GM18519 (cell line): Measurements from ENCODE around the gene SORL1.

Source experiments
- ATAC-seq: cut with Tn5 transposase; IDR thresholded peaks from one replicate; pipeline ENCODE4 v1.9.1; 2021; ENCODE audit warnings: mild to moderate bottlenecking, moderate library complexity; ENCODE audit not compliant: unreplicated experiment, low FRiP score

SORL1 gene

DNA sequence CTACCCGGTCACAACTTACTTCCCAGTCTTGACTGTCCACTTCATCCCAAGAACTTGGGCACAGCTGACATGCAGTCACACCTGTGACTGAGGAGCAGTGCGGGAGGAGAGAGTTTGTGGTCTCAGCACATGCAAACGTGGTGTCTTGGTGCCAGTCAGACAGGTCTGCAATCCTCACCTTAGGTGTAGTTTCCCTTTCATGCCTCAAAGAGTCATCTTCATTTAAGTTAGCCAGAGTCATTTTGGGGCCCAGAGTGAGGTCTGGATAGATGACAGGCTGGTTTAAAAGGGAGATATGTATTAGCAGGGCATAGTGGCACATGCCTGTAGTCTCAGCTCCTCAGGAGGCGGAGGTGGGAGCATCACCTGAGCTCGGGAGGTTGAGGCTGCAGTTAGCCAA, 109.1 kb downstream of the SORL1 start:
- ATAC-seq, result no peak

DNA sequence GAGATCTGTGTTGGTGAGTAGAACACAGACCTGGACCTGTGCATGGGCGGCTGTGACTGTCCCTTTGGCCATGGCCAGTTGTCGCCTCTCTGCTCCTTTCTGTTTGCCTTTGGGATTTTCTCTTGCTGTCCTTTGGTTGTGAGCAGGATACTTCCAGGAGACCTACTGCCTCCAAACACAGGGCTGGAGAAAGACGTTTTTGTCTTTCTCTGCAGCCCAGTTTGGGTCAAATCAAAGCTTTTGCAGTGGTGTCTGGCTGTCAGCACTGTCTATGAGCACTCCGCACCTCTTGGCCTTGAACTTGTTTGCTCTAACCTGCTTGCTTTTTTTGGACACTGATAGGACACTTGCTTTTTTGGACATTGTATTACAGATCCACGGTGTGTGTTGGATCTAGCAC, 109.6 kb downstream of the SORL1 start:
- ATAC-seq, result no peak

DNA sequence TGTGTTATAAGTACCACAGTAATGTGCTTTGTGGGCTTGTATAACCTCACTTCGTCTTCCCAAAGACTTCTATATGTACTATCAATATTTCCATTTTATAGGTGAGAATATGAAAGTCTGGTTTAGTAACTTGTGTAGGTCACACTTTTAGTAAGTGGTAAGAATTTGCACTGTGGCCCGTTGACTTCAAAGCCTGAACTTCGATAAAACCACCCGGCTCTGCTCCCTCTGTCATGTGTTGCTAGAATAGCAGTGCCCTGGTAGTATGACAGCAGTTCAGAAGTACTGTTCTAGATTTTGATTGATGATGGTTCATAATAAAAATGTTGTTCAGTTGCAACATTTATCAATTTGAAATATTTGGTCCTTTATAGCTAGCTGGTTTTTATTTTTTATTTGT, 110.9 kb downstream of the SORL1 start:
- ATAC-seq, result no peak

DNA sequence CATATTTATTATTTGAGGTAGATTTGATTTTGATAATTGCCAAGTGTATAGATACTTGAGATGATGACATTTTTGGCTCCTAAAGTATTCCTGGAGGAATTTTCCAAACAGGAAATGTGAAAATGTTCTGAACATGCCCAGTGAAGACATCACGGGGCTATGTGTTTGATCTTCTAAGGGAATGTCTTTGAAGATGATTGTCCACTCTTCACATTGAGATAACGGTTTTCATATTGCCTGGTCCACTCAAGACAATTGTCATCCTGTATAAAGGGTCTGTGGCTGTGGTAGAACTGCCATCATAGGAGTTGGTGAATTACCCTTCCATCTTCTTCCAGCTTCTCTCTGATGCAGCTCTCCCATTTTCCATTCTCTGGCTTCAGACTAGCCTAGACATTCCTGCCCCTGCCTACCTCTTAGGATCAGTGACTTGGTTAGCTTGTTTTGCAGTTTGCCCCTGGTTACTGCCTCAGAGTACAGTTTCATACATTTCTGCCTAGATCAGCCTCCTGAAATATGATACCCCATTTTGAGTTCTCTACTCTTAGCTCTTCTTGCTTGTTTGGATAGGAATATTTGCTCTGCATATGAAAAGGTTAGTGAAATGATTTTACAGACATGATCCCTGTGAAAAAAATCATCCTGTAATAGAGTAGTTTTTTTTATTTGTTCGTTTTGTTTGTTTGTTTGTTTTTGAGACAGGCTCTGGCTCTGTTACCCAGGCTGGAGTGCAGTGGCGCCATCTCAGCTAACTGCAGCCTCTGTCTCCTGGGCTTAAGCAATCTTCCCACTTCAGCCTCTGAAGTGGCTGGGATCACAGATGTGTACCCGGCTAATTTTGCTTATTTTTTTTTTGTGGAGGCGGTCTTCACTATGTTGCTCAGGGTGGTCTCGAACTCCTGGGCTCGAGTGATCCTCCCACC, 112.0 kb downstream of the SORL1 start:
- no peak for ATAC-seq

DNA sequence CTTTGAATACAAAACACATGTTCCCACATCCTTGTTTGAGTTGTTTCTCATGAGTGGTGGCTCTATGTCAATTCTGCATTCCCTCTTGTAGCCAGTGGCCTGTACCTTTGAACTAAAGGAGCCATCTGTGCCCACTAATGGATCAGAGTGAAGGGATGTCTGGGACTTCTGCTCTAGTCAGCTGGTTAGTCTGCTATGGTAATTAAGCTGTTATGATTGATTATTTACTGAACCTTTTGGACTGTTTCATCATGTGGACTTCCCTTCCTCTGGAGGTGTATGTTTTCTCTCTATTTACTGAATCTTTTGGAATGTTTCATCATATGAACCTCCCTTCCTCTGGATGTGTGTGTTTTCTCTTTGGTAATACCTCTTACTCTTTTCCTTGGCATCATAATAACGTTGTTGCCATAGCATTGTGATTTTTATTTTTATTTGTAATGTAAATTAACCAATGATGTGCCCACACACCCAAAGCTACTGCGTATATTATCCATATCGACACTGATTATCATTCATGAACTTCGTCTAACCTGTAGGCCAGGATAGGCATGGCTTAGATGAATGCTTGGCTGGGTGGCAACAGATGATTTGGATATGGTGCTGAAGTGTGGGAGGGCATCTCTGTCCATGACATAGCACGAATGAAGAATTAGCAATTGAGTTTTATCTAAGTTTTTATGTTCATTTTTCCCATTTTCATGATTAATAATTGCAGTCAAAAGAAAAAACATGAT, 113.0 kb downstream of the SORL1 start:
- no peak for ATAC-seq

DNA sequence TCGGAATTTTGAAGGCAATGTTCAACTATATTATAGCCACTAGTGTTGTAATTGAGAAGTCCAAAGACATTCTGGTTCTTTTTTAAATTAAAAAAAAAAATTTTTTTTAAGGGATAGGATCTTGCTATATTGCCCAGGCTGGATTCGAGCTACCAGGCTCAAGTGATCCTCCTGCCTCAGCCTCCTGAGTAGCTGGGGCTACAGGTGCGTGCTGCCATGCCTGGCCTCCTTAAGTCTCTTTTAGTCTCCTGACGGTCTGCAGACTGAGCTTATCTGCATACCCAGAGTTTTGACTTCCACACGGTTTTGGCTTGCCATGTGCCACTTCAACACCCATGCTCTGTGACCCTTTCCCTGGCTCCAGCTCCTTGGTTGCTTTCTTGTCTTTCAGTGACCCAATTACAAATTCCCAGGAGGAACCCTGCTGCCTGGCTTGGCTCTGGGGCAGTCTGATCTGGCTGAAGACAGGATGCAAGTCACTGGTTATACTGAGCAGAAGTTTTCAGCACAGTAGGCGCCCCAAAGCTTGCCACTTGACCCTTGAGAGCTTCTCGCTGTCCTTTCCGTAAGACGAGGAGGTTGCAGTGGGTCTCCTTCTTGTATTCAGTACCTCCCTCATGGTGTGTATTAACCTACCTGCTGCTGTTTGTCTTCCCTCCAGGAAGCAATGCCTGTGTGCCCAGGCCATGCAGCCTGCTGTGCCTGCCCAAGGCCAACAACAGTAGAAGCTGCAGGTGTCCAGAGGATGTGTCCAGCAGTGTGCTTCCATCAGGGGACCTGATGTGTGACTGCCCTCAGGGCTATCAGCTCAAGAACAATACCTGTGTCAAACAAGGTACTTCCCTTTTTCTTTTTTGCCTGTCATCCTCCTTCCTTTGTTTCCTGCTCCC, 114.4 kb downstream of the SORL1 start:
- no peak for ATAC-seq

DNA sequence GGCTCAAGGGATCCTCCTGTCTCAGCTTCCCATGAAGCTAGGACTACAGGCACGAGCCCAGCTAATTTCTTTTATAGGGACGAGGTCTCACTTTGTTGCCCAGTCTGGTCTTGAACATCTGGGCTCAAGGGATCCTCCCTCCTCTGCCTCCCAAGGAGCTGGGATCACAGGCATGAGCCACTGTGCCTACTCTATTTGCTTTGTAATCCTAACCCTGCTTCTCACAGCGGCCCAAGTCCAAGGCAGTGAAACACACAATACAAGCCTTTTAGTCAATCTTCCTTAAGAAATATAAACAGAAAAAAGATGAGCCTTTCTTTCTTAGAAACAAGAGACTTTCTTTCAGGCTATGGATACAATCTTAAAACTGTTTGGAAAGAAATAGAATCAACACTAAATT, 115.9 kb downstream of the SORL1 start:
- ATAC-seq, result no peak

DNA sequence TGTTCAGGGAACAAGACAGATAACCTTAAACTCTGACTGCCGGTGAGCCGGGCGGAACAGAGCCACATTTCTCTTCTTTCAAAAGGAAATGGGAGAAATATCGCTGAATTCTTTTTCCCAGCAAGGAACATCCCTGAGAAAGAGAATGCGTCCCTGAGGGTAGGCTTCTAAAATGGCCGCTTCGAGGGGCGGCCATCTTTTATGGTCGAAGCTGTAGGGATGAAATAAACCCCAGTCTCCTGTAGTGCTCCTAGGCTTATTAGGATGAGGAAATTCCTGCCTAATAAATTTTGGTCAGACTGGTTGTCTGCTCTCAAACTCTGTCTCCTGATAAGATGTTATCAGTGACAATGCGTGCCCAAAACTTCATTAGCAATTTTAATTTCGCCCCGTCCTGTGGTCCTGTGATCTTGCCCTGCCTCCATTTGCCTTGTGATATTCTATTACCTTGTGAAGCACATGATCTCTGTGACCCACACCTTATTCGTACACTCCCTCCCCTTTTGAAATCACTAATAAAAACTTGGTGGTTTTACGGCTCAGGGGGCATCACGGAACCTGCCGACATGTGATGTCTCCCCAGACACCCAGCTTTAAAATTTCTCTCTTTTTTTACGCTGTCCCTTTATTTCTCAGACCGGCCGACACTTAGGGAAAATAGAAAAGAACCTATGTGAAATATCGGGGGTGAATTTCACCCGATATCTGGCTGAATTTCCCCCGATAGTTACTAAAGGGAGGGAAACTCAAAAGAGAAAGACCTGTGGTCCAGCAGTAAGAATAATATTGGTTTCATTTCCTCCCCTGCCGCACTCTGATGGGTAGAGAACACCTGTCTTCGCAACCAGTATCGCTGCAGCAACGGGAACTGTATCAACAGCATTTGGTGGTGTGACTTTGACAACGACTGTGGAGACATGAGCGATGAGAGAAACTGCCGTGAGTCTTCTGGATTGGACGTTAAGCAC, 117.5 kb downstream of the SORL1 start:
- peak; percentile 94 for ATAC-seq

DNA sequence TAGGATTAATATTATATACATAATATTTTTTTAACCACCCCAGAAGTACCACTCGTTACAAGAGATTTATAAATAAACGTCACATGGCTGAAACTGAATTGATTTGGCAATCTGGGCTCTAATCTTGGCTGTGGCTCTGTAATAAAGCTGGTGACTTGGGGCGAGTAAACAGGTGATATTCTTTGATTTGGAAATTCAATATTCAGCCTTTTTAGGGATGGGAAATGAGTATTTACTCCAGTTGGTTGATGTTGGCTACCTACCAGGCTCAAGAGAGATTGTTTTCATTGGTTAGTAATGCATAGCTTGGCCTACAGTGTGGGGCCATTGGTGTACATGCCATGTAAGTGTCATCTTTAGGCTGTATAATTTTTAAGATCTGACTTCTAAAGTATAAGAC, 118.3 kb downstream of the SORL1 start:
- no peak for ATAC-seq

DNA sequence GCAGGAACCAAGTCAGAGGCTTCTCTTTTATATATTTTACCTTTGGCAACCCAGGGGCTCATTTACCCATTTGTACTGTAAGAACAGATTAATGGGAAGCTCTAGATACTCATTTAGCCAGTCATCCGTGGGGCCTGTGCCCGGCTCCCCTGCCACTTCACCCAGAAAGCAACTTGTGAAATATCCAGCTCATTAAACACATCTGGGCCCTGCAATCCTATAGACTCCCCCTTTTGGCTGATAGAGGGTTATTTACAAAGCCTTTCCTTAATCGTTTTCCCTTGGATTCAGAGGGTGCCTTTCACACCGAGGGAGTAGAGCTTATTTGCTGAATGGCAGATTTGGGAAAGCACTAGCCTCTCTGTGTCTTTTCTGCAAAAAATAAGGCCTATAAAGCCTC, 119.4 kb downstream of the SORL1 start:
- ATAC-seq, result no peak

DNA sequence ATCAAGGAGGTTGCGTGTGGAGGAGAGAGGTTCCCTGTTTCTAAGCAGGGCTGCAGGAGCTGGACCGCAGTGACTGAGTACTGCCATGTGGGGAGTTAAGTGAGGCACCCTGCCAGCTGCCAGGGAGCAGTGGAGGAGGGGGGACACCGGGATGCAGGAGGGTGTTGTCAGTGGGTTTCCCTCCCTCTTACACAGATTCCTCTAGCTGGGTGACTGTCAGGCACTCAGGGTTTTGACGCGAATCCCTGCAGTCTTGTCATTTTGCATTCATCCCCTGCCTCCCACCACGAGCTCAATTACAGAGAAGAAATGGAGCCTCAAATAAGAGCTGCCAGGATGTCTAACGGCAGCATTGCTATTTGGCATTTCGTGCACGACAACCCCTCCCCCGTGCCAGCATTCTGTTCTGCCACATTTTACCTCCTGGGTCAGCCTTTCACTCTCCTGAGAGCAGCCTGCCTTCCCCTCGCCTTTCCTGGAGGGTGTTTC, 120.5 kb downstream of the SORL1 start:
- no peak for ATAC-seq

DNA sequence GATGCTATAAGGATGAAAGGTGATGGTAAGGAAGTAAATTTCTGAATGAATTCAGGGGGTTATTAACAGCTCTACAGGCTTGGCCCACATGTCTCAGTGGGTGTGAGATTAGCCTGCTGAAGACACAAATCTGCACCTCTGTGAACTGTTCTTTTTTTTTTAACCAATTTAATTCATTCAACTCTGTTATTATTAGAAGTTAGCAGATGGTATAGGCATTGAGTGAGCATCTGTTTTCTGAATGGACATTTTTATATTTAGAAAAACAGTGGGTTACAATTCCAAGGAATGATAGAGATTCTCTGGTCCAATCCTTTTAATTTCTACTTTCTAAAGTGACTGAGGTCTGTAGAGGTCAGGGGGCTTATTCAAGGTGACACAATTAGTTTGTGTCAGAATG, 122.7 kb downstream of the SORL1 start:
- ATAC-seq, result no peak

DNA sequence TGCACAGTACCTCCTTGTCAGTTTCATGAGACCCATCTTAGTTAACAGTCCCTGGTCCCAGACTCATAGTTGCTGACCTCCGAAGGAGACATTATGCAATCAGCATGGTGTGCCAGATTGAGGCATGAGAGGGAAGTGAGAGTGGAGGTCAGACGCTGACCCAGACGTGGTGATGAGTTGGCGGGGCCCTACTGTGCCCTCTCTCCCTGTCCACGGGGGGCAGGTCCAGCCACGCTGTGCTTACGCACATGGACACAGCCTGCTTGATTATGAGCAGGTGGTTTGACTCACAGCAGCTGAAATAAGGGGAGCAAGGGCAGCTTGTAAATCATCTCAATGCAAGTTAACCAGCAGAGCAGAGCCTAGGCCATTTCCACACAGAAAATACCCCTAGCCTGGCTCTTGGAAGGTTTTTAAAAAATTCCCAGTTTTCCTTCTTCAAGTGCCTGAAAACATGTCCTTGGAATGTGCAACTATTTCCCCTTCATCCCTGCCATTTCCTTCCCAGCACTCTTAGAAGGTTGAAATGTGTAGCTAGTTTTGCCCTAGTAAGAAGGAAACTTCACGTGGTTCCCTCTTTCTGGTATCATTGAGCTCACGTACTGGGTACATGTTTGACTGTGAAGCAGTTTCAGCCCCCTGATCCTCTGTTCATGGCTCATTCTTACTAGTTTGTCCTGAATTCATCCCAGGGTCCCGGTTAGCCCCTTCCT, 123.3 kb downstream of the SORL1 start:
- ATAC-seq, result no peak

DNA sequence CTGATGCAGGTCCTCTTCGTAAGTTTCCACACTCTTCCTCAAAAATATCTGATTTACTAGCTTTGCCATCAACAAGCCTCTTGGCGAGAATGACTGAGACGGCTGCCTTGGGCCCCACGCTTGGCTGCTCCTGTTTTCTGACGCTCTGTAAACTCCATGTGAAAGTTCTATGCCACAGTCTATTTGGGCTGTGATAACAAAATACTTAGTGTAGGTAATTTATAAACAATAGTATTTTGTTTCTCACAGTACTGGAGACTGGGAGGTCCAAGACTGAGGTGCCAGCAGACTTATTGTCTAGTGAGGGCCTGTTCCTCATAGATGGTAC, 123.8 kb downstream of the SORL1 start:
- no peak for ATAC-seq

DNA sequence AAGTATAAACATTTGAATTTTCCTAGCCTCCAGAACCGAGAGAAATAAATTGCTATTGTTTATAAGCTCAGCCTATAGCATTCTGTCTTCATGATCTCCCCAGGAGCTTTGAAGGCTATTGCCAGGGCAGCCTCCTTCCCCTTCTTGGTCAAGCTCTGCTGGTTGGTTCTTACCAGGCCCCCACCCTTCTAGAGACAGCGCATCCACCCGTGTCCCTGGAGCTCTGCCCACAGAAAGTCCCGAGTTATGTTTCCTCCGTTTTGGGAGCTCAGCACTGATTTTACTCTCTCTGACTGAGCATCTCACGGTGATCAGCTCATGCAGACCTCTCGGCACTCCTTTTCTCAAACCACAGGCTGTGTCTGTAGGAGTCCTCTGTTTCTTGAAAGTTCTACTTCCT, 124.4 kb downstream of the SORL1 start:
- ATAC-seq, result no peak

DNA sequence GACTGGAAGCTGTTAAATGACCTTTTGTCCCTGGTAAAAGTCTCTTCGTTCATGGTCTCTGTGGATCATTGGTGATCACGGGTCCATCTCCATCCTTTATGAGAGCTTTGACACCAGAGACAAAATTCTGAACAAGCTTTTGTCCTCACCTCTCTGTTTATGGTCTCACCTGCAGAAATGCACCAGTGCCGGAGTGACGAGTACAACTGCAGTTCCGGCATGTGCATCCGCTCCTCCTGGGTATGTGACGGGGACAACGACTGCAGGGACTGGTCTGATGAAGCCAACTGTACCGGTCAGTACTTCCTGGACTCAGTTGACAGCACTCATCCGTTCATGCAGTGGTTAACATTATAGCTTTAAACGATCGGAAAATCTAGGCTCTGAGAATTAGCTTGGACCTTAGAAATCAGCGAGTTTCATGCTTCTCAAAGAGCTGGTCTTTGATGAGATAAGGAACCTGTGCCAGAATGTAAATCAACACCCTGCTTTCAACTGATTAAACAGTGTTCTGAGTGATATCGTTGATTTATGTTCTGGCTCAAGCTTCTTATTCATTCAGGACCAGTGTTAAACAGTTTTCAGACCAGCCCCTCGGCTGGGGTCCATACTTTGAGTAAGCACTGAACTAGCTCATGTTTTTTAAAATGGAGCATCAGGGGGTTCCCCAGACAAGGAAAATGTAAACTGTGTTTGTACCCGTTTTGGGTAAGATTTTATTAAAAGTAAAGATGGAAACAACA, 125.2 kb downstream of the SORL1 start:
- no peak for ATAC-seq

DNA sequence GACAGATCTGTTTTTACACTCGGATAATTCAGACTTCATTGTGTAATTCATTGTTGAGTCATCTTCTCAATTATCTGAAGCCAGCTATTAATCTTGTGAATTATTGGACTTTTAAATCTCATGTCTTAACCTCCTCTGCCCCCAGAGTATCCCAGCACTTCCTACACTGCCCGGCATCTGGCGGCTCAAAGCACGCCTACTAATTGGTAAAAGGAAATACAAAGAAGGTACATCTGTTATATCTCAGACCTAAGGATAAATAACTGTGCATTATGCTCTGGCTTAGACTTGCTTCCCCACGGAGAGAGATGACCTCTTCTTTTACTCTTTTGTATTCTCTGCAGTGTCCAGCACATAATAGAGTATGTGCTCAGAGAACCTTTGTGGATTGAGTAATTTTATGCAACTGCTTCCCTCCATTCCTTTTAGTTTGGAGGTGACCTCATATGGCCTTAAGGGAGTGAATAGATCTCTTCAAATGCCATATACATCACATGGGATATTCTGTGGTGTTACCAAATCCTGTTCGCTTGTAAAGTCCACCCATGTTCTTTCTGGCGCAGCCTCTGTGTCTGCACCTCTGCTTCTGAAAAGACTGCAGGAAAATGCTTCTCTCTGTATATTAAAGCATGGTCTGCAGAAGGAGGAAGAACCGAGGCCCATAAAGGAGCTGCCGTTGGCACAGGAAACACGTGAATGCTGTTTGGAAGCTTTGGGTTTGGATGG, 126.3 kb downstream of the SORL1 start:
- no peak for ATAC-seq

DNA sequence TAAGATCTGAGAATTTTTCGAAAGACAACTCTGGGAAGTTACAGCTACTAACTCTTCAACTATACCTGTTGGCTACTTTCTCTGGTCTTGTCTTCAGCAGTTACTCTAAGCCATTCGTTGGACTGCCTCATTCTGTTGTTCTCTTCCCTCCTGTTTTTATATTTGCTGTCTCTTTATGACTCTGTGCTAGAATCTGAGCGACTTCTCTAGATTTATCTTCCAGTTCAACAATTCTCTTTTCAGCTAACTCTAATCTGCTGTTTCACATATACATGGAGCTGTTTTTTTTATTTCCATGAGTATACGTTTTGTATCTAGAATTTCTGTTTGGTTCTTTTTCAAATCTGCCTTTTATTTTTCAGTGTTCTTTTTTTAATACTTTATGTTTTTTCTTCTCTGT, 128.0 kb downstream of the SORL1 start:
- no peak for ATAC-seq
